GM12872 (cell line): ENCODE results near the gene AKR1B1.

ENCODE experiments used
- CTCF ChIP-seq: IDR thresholded peaks from 3 replicates; pipeline ENCODE4 v1.5.1; 2011; ENCODE audit warnings: low read depth, mild to moderate bottlenecking, low read length, moderate library complexity; ENCODE audit not compliant: insufficient read depth

Gene AKR1B1

GRCh38 chr7:134444198-134444960 is 14.5 kb downstream of the AKR1B1 start:
- no peak for TF ChIP-seq CTCF

- TF ChIP-seq CTCF, result no peak
These were observed 15.4 kb downstream of the AKR1B1 start for GRCh38 chr7:134443396-134444070.

GRCh38 chr7:134442441-134443220 is 16.3 kb downstream of the AKR1B1 start:
- TF ChIP-seq CTCF, result no peak

DNA sequence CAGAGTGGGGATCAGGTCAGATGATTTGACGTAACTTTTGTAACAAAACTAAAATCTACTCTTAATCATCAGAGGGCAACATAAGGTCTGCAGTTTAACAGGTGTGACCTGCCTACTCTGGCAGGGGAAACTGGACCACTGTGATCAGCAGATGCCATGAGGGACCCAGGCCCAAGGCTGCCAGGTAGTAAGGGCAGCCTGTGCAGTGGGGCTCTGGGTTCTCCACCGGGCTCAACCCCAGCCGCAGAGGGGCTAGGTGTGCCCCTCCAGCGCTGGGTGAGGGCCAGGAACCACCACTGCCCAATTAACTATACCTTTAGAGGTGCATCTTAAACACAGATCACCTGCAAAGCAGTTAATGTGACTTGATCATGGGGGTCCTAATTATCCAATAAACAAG is 17.6 kb downstream of the AKR1B1 start:
- no peak for TF ChIP-seq CTCF

- TF ChIP-seq CTCF, result no peak
These were observed 18.4 kb downstream of the AKR1B1 start for GRCh38 chr7:134440476-134440875.

DNA sequence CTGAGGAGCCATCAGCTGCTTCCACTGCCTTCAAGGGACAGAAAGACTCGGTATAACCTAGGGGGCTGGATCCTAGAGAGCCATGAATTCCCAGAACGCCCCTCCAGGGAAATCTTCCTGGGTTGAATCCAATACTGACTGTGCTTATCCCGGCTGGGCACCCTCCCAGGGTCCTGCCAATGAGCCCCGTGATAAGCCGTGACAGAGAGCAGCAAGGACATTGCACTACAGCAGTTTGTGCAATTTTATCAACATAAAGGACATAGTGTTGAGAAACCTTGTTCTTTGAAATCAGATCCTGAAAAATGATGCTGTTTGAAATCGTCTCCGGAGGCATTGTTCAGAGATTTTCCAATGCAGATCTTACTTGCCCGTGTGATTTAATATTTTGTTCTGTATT is 18.8 kb downstream of the AKR1B1 start:
- TF ChIP-seq CTCF, result no peak

GRCh38 chr7:134438946-134439345 is 20.0 kb downstream of the AKR1B1 start:
- no peak for TF ChIP-seq CTCF
